DMS153 treated with DMSO at 0.1 percent for 48 hours (cell line): ENCODE data around the gene SFSWAP.
"Not testable (repeated sequence)": the region's sequence is repeated elsewhere in the genome, so short reads cannot be mapped to it uniquely, and the experiment has no call there.

ENCODE experiments used
- DNase-seq: peaks from one replicate; lab custom pipeline; 2025; ENCODE audit not compliant: unreplicated experiment; lab: John Stamatoyannopoulos, UW

Gene SFSWAP

GRCh38 chr12:131803961-131804521 is 93.2 kb downstream of the SFSWAP start:
- no peak for DNase-seq

- no peak for DNase-seq
Measured at GRCh38 chr12:131805421-131805820, 94.5 kb downstream of the SFSWAP start.

- no peak for DNase-seq
Measured at GRCh38 chr12:131806674-131807073, 95.8 kb downstream of the SFSWAP start.

GRCh38 chr12:131808744-131809371 is 98.0 kb downstream of the SFSWAP start:
- DNase-seq, result no peak

GRCh38 chr12:131809476-131810254 is 98.8 kb downstream of the SFSWAP start:
- DNase-seq, result not testable (repeated sequence)

GRCh38 chr12:131810726-131811125 is 99.8 kb downstream of the SFSWAP start:
- DNase-seq, result no peak

- no peak for DNase-seq
Measured at GRCh38 chr12:131815131-131815530, 104.2 kb downstream of the SFSWAP start.

- DNase-seq, result no peak
Measured at GRCh38 chr12:131816495-131816894, 105.6 kb downstream of the SFSWAP start.

GRCh38 chr12:131817241-131817640 is 106.4 kb downstream of the SFSWAP start:
- no peak for DNase-seq

GRCh38 chr12:131818821-131819585 is 108.1 kb downstream of the SFSWAP start:
- no peak for DNase-seq

GRCh38 chr12:131824450-131824849 is 113.6 kb downstream of the SFSWAP start:
- DNase-seq, result no peak

- no peak for DNase-seq
Measured at GRCh38 chr12:131825146-131825892, 114.4 kb downstream of the SFSWAP start.

- DNase-seq, result no peak
Measured at GRCh38 chr12:131826097-131826928, 115.4 kb downstream of the SFSWAP start.

- DNase-seq, result no peak
Measured at GRCh38 chr12:131827961-131828534, 117.2 kb downstream of the SFSWAP start, which contains the start of gene MMP17. Gene MMP17 (plus strand): TSS chr12:131828393. CDS start chr12:131828495, 102 bp downstream.

- no peak for DNase-seq
Measured at GRCh38 chr12:131828671-131829355, 117.9 kb downstream of the SFSWAP start.

- DNase-seq, result no peak
Measured at GRCh38 chr12:131829356-131829747, 118.5 kb downstream of the SFSWAP start.

- no peak for DNase-seq
Measured at GRCh38 chr12:131829791-131830334, 119.0 kb downstream of the SFSWAP start.

GRCh38 chr12:131830335-131830913 is 119.5 kb downstream of the SFSWAP start:
- DNase-seq, result peak; percentile 43
